A549 treated with CpdA at 1 μM for 4 hours (cell line): ENCODE results near the gene PCF11. TPM values are rescaled to one million over a fixed set of nuclear protein-coding genes. Genes with fewer than 3 reads are reported as not detected.

Experiments
- total RNA-seq: library from RNA; stranded (reverse); fragments of 200-300 nt; extraction: Qiagen RNA extraction; gene quantifications from 5 replicates; pipeline ENCODE4 v1.2.3, GENCODE V29; 2022; ENCODE audit warnings: low read depth

Gene PCF11
- 24.3 to 31.0 TPM (median 25.5 TPM) in 5 replicates for total RNA-seq

GRCh38 chr11:83156996-83157593 lies at the start of gene PCF11:
Gene PCF11, plus strand, starts transcription at chr11:83157131. Its CDS starts 309 bp downstream, at chr11:83157440.

GRCh38 chr11:83193315-83194280 lies 36.7 kb downstream of the PCF11 start, which contains the start of gene ANKRD42:
Gene ANKRD42, plus strand, starts transcription at chr11:83193712. Its CDS starts 959 bp downstream, at chr11:83194671.

Other genes with a start within 250 kb of the PCF11 start
- 4.6 to 7.5 TPM (median 6.1 TPM) in 5 replicates for gene RAB30, start 85.2 kb upstream of the PCF11 start, total RNA-seq
- gene ANKRD42, start 36.6 kb downstream of the PCF11 start, total RNA-seq = 8.9 to 12.0 TPM (median 9.6 TPM) in 5 replicates
- gene CCDC90B, start 129.2 kb downstream of the PCF11 start, total RNA-seq = 51.5 to 70.9 TPM (median 56.0 TPM) in 5 replicates